GM20431 (cell line): ENCODE data around the gene RPS23.

Experiments used
- in situ Hi-C: fragments of 300-500 bp; cut with MseI, MboI; formaldehyde crosslinking; loops from one replicate; pipeline ENCODE4 v1.15.0; 2020; ENCODE audit warnings: low sequenced_read_pairs; ENCODE audit not compliant: unreplicated experiment

The RPS23 gene

GRCh38 chr5:82255844-82256243 lies 22.3 kb downstream of the RPS23 start:
- in situ Hi-C loops: no loop called here

GRCh38 chr5:82252744-82253143 lies 25.4 kb downstream of the RPS23 start:
- in situ Hi-C loops: no loop called here

- in situ Hi-C loops: no loop called here
Measured at GRCh38 chr5:82246960-82247574, 31.1 kb downstream of the RPS23 start.

GRCh38 chr5:82244854-82245635 lies 33.1 kb downstream of the RPS23 start:
- in situ Hi-C loops: no loop called here

GRCh38 chr5:82244151-82244550 lies 34.0 kb downstream of the RPS23 start:
- in situ Hi-C loops: no loop called here

- in situ Hi-C loops: no loop called here
Measured at GRCh38 chr5:82234885-82235284, 43.3 kb downstream of the RPS23 start.

GRCh38 chr5:82225525-82226172 lies 52.5 kb downstream of the RPS23 start:
- in situ Hi-C loops: no loop called here
